ENCODE measurements around the gene MGLL.

MGLL gene

GRCh38 chr3:127847236-127847720 is 25.0 kb upstream of the MGLL start:
- H3K36me3 Mint-ChIP-seq = no peaks in the 10 kb centered on the region
- no peak for ATAC-seq
- H3K9me3 Mint-ChIP-seq = no peaks in the 10 kb centered on the region

GRCh38 chr3:127846576-127846975 is 24.3 kb upstream of the MGLL start:
- Mint-ChIP-seq H3K4me3 (no peak overlapping the region), H3K4me1 (no peaks in the 10 kb centered on the region), H3K36me3 (no peaks in the 10 kb centered on the region), H3K27ac (no peak overlapping the region), H3K9me3 (no peaks in the 10 kb centered on the region)
- ATAC-seq = no peak
- DNase-seq (ENCODE audit: low spot score in 2 of 2) = no peak

More at GRCh38 chr3:127847236-127847720, 25.0 kb upstream of the MGLL start:
- Mint-ChIP-seq H3K4me3 (no peak overlapping the region), H3K4me1 (no peaks in the 10 kb centered on the region), H3K27ac (no peak overlapping the region)
- DNase-seq (ENCODE audit: low spot score in 2 of 2) = no peak

DNA sequence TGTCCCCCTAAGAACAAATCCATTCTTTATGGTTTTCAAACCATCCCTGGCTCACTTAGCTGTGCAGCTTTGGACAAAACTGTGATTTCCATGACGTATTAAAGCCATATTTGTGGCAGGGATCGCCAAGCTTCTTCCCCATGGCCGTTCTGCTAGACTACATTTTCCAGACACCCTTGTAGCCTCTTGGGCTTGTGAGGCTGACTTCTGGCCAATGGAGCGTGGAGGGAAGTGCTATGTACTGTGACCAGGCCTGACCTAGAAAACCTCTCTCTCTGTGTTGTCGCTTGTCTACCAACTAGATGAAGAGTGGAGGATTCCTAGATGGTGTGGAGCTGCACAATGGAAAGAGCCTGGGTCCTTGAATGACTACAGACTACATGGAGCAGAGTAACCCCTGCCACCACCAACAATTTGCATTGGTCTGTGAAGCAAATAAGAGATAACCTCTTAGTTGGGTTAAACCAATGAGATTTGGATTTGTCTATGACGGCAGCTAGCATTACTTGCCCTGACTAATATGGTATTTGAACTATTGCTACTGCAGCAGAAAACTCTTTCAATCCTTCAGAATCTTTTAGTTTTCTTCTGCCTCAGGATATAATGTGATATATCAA is 22.1 kb upstream of the MGLL start:
- DNase-seq (ENCODE audit: low spot score in 2 of 2) (no peak), ATAC-seq (no peak)
- no peaks in the 10 kb centered on the region for H3K4me1 Mint-ChIP-seq
- H3K27ac Mint-ChIP-seq = no peak overlapping the region
- H3K36me3 Mint-ChIP-seq = no peaks in the 10 kb centered on the region
- no peaks in the 10 kb centered on the region for H3K9me3 Mint-ChIP-seq
- no peak overlapping the region for H3K4me3 Mint-ChIP-seq

GRCh38 chr3:127840671-127841070 is 18.4 kb upstream of the MGLL start:
- no peak overlapping the region for H3K4me3 Mint-ChIP-seq
- H3K9me3 Mint-ChIP-seq = no peaks in the 10 kb centered on the region
- no peak for DNase-seq (ENCODE audit: low spot score in 2 of 2)
- no peak for ATAC-seq
- no peak overlapping the region for H3K27ac Mint-ChIP-seq
- no peaks in the 10 kb centered on the region for H3K36me3 Mint-ChIP-seq
- H3K4me1 Mint-ChIP-seq = no peaks in the 10 kb centered on the region

GRCh38 chr3:127839099-127839498 is 16.8 kb upstream of the MGLL start:
- ATAC-seq = no peak
- DNase-seq (ENCODE audit: low spot score in 2 of 2) = no peak
- H3K36me3 Mint-ChIP-seq = no peaks in the 10 kb centered on the region
- H3K27ac Mint-ChIP-seq = no peak overlapping the region
- H3K4me1 Mint-ChIP-seq = no peaks in the 10 kb centered on the region
- no peak overlapping the region for H3K4me3 Mint-ChIP-seq
- H3K9me3 Mint-ChIP-seq = no peaks in the 10 kb centered on the region

DNA sequence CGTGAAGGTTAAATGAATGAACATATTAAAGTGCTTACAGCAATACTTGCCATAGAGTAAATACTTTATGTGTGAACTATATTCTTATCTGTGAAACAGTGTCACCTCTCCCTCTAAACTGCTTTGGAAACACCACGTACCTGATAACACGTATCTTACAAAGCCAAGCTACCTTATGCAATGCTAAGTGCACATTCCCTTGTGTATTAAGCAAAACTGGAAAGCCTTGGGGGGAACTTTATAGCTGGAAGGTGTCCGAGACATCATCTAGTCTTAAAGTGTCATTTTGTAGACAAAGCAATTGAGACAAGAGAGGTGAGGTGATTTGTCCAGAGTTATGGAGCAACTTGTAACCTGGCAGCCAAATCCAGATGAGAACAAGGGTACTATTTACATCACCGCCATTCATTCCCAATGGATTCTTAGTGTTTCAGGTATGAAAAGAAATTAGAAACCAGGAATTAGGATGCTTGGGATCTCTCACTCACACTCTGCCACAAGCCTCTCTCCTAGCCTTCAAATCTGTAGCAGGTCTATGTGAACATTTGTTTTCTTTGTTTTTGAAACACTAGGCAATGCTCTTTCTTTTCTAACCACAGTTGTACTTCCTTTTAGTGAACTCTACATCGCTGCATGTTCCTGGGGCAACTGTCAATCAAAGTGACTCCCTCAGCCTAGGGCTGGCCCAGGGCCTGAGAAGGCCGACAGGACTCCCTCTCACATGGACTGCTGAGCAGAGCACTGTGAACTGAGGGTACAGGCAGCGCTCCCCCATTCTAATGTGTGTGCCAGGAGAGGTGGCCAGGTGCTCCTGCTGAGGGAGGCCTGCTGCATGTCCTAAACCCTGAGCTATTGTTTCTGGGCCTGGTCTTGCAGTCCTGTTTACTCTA is 13.9 kb upstream of the MGLL start:
- peak; percentile 28 for ATAC-seq
- Mint-ChIP-seq H3K27ac (no peak overlapping the region), H3K4me3 (no peak overlapping the region), H3K9me3 (no peaks in the 10 kb centered on the region), H3K36me3 (no peaks in the 10 kb centered on the region), H3K4me1 (no peaks in the 10 kb centered on the region)
- no peak for DNase-seq (ENCODE audit: low spot score in 2 of 2)

DNA sequence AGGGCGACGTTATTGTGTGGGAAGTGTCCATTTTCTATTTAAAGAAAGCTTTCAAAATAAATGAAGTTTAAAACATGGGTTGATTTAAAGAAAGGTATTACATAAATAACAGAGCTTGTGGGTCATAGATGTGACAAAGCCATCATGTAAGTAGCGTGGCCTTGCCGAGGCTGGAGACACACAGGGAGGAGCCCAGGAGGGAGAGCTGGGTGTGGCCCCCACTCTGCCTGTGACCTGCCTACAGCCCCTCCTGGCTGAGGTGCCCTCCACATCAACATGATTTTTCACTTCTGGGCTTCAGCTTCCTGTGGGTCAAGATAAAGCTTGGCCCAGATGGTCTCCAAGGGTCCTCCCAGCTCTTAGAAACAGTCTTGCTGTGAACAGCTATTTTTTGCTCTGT is 12.5 kb upstream of the MGLL start:
- ATAC-seq (no peak), DNase-seq (ENCODE audit: low spot score in 2 of 2) (no peak)
- Mint-ChIP-seq H3K9me3 (peaks cover 4% of the 10 kb centered on the region), H3K4me1 (no peaks in the 10 kb centered on the region), H3K27ac (no peak overlapping the region), H3K4me3 (no peak overlapping the region), H3K36me3 (no peaks in the 10 kb centered on the region)

DNA sequence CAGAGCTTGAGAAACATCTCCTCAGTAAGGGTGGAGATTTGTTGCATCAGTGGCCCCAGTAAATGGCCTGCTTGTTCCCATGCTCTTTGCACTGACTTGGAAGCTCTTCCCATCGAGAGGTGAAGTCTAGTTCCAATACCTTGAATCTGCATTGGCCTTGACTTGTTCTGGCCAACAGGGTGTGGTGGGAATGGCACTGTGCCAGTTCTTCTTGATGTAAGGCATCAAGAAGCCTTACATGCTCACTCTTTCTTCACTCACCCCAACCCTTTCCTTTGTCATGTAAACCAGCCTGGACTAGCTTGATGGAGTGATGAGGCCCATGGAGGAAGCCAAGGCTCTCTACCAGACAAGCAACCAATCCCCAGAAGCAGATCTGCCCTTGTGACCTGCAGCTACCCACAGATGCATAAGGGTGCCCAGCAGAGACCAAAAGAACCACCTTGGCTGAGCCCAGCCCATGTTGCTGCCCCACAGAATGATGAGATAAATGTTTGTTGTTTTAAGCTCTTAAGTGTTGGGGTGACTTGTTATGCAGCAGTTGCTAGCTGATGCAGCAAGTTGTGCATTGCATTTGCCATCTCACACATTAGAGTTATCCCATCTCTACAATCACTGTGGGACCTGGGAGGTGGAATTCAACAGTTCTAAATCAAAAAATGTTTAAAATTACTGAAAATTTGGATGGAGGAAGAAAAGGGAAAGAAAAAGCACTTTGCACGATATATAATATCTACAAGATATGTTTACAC is 11.1 kb upstream of the MGLL start:
- Mint-ChIP-seq H3K4me1 (no peaks in the 10 kb centered on the region), H3K9me3 (peaks cover 10% of the 10 kb centered on the region), H3K36me3 (no peaks in the 10 kb centered on the region), H3K4me3 (no peak overlapping the region), H3K27ac (no peak overlapping the region)
- no peak for ATAC-seq
- DNase-seq (ENCODE audit: low spot score in 2 of 2) = no peak

- no peaks in the 10 kb centered on the region for H3K4me1 Mint-ChIP-seq
- peaks cover 14% of the 10 kb centered on the region for H3K9me3 Mint-ChIP-seq
- no peak overlapping the region for H3K27ac Mint-ChIP-seq
- H3K36me3 Mint-ChIP-seq = no peaks in the 10 kb centered on the region
- DNase-seq (ENCODE audit: low spot score in 2 of 2) (peak in 1 of 2 donors; percentile 63), ATAC-seq (peak; percentile 64)
- no peak overlapping the region for H3K4me3 Mint-ChIP-seq
Measured at GRCh38 chr3:127831723-127832172, 9.4 kb upstream of the MGLL start.

GRCh38 chr3:127829537-127829936 is 7.2 kb upstream of the MGLL start:
- Mint-ChIP-seq H3K4me1 (no peaks in the 10 kb centered on the region), H3K27ac (no peak overlapping the region), H3K9me3 (peaks cover 17% of the 10 kb centered on the region)

DNA sequence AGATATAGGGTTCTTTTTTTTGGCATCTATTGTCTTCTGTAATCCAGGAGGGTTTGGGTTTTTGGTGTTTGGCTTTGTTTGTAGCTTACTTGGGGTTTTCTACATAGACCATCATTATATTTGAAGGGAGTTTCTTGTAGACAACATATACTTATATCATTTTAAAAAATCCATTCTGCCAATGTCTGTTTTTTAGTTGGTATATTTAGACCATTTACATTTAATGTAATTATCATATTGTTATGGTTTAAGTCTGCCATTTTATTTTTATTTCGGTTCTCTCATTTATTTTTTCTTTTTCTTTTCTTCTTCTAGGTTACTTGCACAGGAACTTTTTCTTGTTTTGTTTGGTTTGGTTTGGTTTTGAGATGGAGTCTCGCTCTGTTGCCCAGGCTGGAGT is 5.5 kb upstream of the MGLL start:
- ATAC-seq = no peak
- H3K27ac Mint-ChIP-seq = no peak overlapping the region
- DNase-seq (ENCODE audit: low spot score in 2 of 2) = no peak
- H3K36me3 Mint-ChIP-seq = no peaks in the 10 kb centered on the region
- H3K4me1 Mint-ChIP-seq = peaks cover 6% of the 10 kb centered on the region
- H3K4me3 Mint-ChIP-seq = no peak overlapping the region
- H3K9me3 Mint-ChIP-seq = peaks cover 17% of the 10 kb centered on the region

More at GRCh38 chr3:127829537-127829936, 7.2 kb upstream of the MGLL start:
- Mint-ChIP-seq H3K4me3 (no peak overlapping the region), H3K36me3 (no peaks in the 10 kb centered on the region)
- DNase-seq (ENCODE audit: low spot score in 2 of 2) (no peak), ATAC-seq (no peak)

- no peak overlapping the region for H3K4me3 Mint-ChIP-seq
- H3K27ac Mint-ChIP-seq = no peak overlapping the region
- ATAC-seq (no peak), DNase-seq (ENCODE audit: low spot score in 2 of 2) (no peak)
- H3K9me3 Mint-ChIP-seq = peaks cover 17% of the 10 kb centered on the region
- H3K4me1 Mint-ChIP-seq = peaks cover 14% of the 10 kb centered on the region
- H3K36me3 Mint-ChIP-seq = no peaks in the 10 kb centered on the region
Measured at GRCh38 chr3:127825756-127826155, 3.4 kb upstream of the MGLL start.

DNA sequence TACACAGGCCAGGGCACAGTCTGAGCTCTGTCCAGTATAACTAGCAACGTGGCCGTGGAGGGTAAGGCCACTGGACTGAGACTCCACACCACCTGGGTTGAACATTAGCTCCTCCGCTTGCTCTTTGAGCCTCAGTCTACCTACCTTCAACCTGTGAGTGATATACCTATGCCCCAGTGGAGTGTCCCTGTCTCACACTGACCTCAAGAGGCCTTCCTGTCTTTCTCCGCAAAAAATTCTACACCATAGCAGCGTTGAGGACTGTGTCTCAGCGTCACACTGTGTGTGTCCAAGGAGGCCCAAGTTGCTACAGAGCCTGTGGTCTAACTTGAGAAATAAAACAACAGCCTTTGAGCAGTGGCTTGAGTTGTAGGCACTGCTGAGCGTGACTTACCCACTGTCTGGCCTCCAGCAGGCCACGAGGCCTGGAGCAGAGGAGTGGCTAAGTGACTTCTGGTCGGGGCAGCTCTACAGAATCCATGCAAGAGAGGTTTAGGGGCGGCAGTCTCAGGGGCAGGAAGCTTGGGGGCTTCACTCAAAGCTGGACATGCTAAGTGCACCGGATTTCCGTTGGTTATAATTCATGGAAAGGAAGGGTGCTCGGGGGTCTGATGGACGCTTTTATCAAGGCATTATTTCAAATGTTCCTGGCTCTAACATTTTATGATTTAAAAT is 2.0 kb upstream of the MGLL start:
- no peak for ATAC-seq
- peaks cover 14% of the 10 kb centered on the region for H3K4me1 Mint-ChIP-seq
- H3K36me3 Mint-ChIP-seq = peaks cover 5% of the 10 kb centered on the region
- DNase-seq (ENCODE audit: low spot score in 2 of 2) = no peak
- peaks cover 8% of the 10 kb centered on the region for H3K9me3 Mint-ChIP-seq
- H3K27ac Mint-ChIP-seq = no peak overlapping the region
- H3K4me3 Mint-ChIP-seq = peak overlapping the region; percentile 79

DNA sequence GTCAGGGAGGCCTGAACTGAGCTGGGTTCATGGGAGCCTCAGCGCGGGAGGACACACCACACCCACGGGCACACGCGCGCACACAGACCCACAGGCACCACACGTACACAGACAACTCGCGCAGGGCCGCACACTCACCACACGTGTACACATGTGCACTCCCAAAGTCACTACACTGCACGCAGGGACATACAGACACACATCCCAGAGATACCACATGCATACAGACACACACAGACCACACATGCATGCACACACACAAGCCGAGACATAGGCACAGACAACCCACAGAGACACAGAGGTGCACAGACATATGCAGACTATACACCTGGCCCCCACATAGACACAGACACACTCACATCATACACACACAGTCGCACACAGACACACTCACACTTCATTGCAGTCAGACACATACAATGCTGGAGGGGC is 1.1 kb upstream of the MGLL start:
- Mint-ChIP-seq H3K36me3 (peaks cover 5% of the 10 kb centered on the region), H3K4me1 (peaks cover 14% of the 10 kb centered on the region), H3K27ac (no peak overlapping the region), H3K9me3 (peaks cover 7% of the 10 kb centered on the region), H3K4me3 (peak overlapping the region; percentile 79)
- ATAC-seq (no peak), DNase-seq (ENCODE audit: low spot score in 2 of 2) (no peak)

Measured in stimulated activated effector memory CD8-positive, alpha-beta T cell treated with anti-CD3 and anti-CD28 coated beads, Interleukin-12 subunit alpha, Interleukin-12 subunit beta, amount 100 ng/mL, for 72 hours (primary cell).